ENCODE results near the gene SLC26A9.
"Not testable (repeated sequence)": the region's sequence is repeated elsewhere in the genome, so short reads cannot be mapped to it uniquely, and the experiment has no call there.

The SLC26A9 gene

GRCh38 chr1:205878026-205878425 is 65.2 kb downstream of the SLC26A9 start:
- DNase-seq, result no peak
- in situ Hi-C loops (cut with HindIII; ENCODE audit: low pct_ligation_motif_present, low pct_unique_long_range_greater_than_20kb, low sequenced_read_pairs), result no loop called here

GRCh38 chr1:205873148-205873547 is 70.1 kb downstream of the SLC26A9 start:
- DNase-seq; in situ Hi-C loops (cut with HindIII; ENCODE audit: low pct_ligation_motif_present, low pct_unique_long_range_greater_than_20kb, low sequenced_read_pairs): not testable (repeated sequence)

GRCh38 chr1:205870236-205870635 is 73.0 kb downstream of the SLC26A9 start:
- DNase-seq, result no peak
- in situ Hi-C loops (cut with HindIII; ENCODE audit: low pct_ligation_motif_present, low pct_unique_long_range_greater_than_20kb, low sequenced_read_pairs), result no loop called here

All from ACHN (cell line).